IMR-90 (cell line): ENCODE results near the gene FNDC3A. TPM values are rescaled to one million over a fixed set of nuclear protein-coding genes. Genes with fewer than 3 reads are reported as not detected.

ENCODE experiments used
- ATAC-seq: fragments of 200-7000 bp; cut with Tn5 transposase; 2 replicates; pipeline ENCODE4 v1.9.1; 2020; ENCODE audit warnings: low read depth, mild to moderate bottlenecking, moderate library complexity
- BruUV-seq: library from RNA; stranded (reverse); fragments of 400-500 nt; replicated peaks from 2 replicates; lab custom pipeline; 2021; lab: Mats Ljungman, UMichigan
- CTCF ChIA-PET: fragments of 300-600 bp; formaldehyde crosslinking; extraction: SDS; loops from one replicate; lab custom pipeline; 2021; ENCODE audit warnings: antibody characterized with exemption; lab: Yijun Ruan, JAX
- POLR2A ChIA-PET: fragments of 300-600 bp; sonication (Branson Sonifier 250); formaldehyde crosslinking; loops from one replicate; lab custom pipeline; 2022; ENCODE audit warnings: antibody characterized with exemption; ENCODE audit not compliant: unreplicated experiment; lab: Charles Lee
- DNase-seq: peaks from one replicate; pipeline ENCODE4 v3.0.0; 2013
- H2AFZ ChIP-seq: replicated peaks from 2 replicates; pipeline ENCODE3; 2013; ENCODE audit warnings: low read length, mild to moderate bottlenecking; ENCODE audit not compliant: poor library complexity
- H2AK5ac ChIP-seq: 2 replicates; pipeline ENCODE4 v1.6.1; 2013; ENCODE audit warnings: low read depth, low read length, inconsistent platforms
- H2AK9ac ChIP-seq: replicated peaks from 2 replicates; pipeline ENCODE3; 2013; ENCODE audit warnings: mild to moderate bottlenecking, low read depth, low read length, moderate library complexity; ENCODE audit not compliant: poor library complexity
- H2BK120ac ChIP-seq: 2 replicates; pipeline ENCODE4 v1.6.1; 2013; ENCODE audit warnings: low read depth, low read length, inconsistent platforms
- H2BK15ac ChIP-seq: 3 replicates; pipeline ENCODE4 v1.6.1; 2013; ENCODE audit warnings: low read depth, low read length, inconsistent platforms
- H2BK20ac ChIP-seq: 2 replicates; pipeline ENCODE4 v1.6.1; 2013; ENCODE audit warnings: low read depth, mild to moderate bottlenecking, inconsistent platforms, low read length, moderate library complexity
- H2BK5ac ChIP-seq: 2 replicates; pipeline ENCODE4 v1.6.1; 2013; ENCODE audit warnings: mild to moderate bottlenecking, low read depth, low read length, inconsistent platforms; ENCODE audit not compliant: poor library complexity, severe bottlenecking
- H3K14ac ChIP-seq: replicated peaks from 2 replicates; pipeline ENCODE4 v1.6.1; 2013; ENCODE audit warnings: low read depth, low read length, inconsistent platforms
- H3K18ac ChIP-seq: 2 replicates; pipeline ENCODE4 v1.6.1; 2013; ENCODE audit warnings: low read depth, low read length, control low read depth
- H3K23ac ChIP-seq: 2 replicates; pipeline ENCODE4 v1.6.1; 2013; ENCODE audit warnings: low read depth, low read length, inconsistent platforms
- H3K27ac ChIP-seq: 2 replicates; pipeline ENCODE4 v1.5.1; 2013; ENCODE audit warnings: mild to moderate bottlenecking, control low read depth, low read length; ENCODE audit not compliant: insufficient read depth
- H3K27me3 ChIP-seq: 2 replicates; pipeline ENCODE4 v1.6.1; 2013; ENCODE audit warnings: low read length; ENCODE audit not compliant: control insufficient read depth, insufficient read depth
- H3K36me3 ChIP-seq: 2 replicates; pipeline ENCODE4 v1.6.1; 2013; ENCODE audit warnings: low read length, mixed read lengths; ENCODE audit not compliant: control insufficient read depth, insufficient read depth
- H3K4ac ChIP-seq: 2 replicates; pipeline ENCODE4 v1.6.1; 2013; ENCODE audit warnings: low read depth, low read length, inconsistent platforms
- H3K4me1 ChIP-seq: 2 replicates; pipeline ENCODE4 v1.6.1; 2013; ENCODE audit warnings: low read length, mixed read lengths; ENCODE audit not compliant: control insufficient read depth, insufficient read depth
- H3K4me2 ChIP-seq: 2 replicates; pipeline ENCODE4 v1.6.1; 2013; ENCODE audit warnings: low read depth, mild to moderate bottlenecking, control low read depth, low read length, moderate library complexity
- H3K4me3 ChIP-seq: 2 replicates; pipeline ENCODE4 v1.5.1; 2013; ENCODE audit warnings: low read depth, mild to moderate bottlenecking, control low read depth, low read length, moderate library complexity; ENCODE audit not compliant: insufficient read depth
- H3K56ac ChIP-seq: 2 replicates; pipeline ENCODE4 v1.6.1; 2013; ENCODE audit warnings: low read length, inconsistent platforms; ENCODE audit not compliant: insufficient read depth; ENCODE audit errors: extremely low read depth
- H3K79me1 ChIP-seq, 2 experiments: 2 replicates each; pipeline ENCODE4 v1.6.1; 2013; ENCODE audit warnings: low read length in 2 of 2, inconsistent platforms in 1 of 2, low read depth in 1 of 2
- H3K9ac ChIP-seq: 2 replicates; pipeline ENCODE4 v1.6.1; 2013; ENCODE audit warnings: low read depth, low read length, control low read depth
- H3K9me1 ChIP-seq: 2 replicates; pipeline ENCODE4 v1.6.1; 2013; ENCODE audit warnings: low read length, inconsistent platforms; ENCODE audit not compliant: insufficient read depth
- H3K9me3 ChIP-seq: 2 replicates; pipeline ENCODE4 v1.6.1; 2013; ENCODE audit warnings: low read length; ENCODE audit not compliant: control insufficient read depth, insufficient read depth
- H4K20me1 ChIP-seq: 2 replicates; pipeline ENCODE4 v1.6.1; 2013; ENCODE audit warnings: low read length, inconsistent platforms; ENCODE audit not compliant: insufficient read depth
- H4K5ac ChIP-seq: 2 replicates; pipeline ENCODE4 v1.6.1; 2013; ENCODE audit warnings: mild to moderate bottlenecking, low read depth, low read length, control low read depth
- H4K8ac ChIP-seq, 2 experiments: 2 replicates each; pipeline ENCODE4 v1.6.1; 2013; ENCODE audit warnings: low read depth in 2 of 2, low read length in 2 of 2, control low read depth in 1 of 2, inconsistent platforms in 1 of 2
- H4K91ac ChIP-seq: 2 replicates; pipeline ENCODE4 v1.6.1; 2013; ENCODE audit warnings: low read depth, low read length, inconsistent platforms; ENCODE audit not compliant: insufficient read depth
- BHLHE40 ChIP-seq: fragments of 150-350 bp; IDR thresholded peaks from 2 replicates; pipeline ENCODE4 v1.6.1; 2016; ENCODE audit warnings: mild to moderate bottlenecking, low read depth, low read length
- CEBPB ChIP-seq: IDR thresholded peaks from 2 replicates; pipeline ENCODE4 v1.6.1; 2012; ENCODE audit warnings: low read depth, low read length, improper control_type of control experiment
- CHD1 ChIP-seq: IDR thresholded peaks from 2 replicates; pipeline ENCODE4 v1.6.1; 2012; ENCODE audit warnings: low read depth, low read length, improper control_type of control experiment
- FOS ChIP-seq: fragments of 150-350 bp; IDR thresholded peaks from 2 replicates; pipeline ENCODE4 v1.6.1; 2016; ENCODE audit warnings: low read depth, low read length
- MAFK ChIP-seq: IDR thresholded peaks from 2 replicates; pipeline ENCODE4 v1.6.1; 2012; ENCODE audit warnings: low read depth, low read length, improper control_type of control experiment
- MAZ ChIP-seq: IDR thresholded peaks from 2 replicates; pipeline ENCODE4 v1.6.1; 2012; ENCODE audit warnings: low read depth, mild to moderate bottlenecking, low read length, improper control_type of control experiment, moderate library complexity, borderline replicate concordance
- MXI1 ChIP-seq: IDR thresholded peaks from 2 replicates; pipeline ENCODE4 v1.6.1; 2012; ENCODE audit warnings: low read depth, mild to moderate bottlenecking, low read length, moderate library complexity, borderline replicate concordance
- NFE2L2 ChIP-seq: fragments of 150-350 bp; IDR thresholded peaks from 2 replicates; pipeline ENCODE4 v1.6.1; 2016; ENCODE audit warnings: low read depth, mild to moderate bottlenecking, low read length
- POLR2A ChIP-seq: IDR thresholded peaks from 2 replicates; pipeline ENCODE4 v1.6.1; 2012; ENCODE audit warnings: mild to moderate bottlenecking, low read depth, low read length
- RAD21 ChIP-seq: IDR thresholded peaks from 2 replicates; pipeline ENCODE4 v1.6.1; 2012; ENCODE audit warnings: low read length, improper control_type of control experiment
- RCOR1 ChIP-seq: IDR thresholded peaks from 2 replicates; pipeline ENCODE4 v1.6.1; 2012; ENCODE audit warnings: mild to moderate bottlenecking, low read length, improper control_type of control experiment; ENCODE audit not compliant: insufficient replicate concordance
- RFX5 ChIP-seq: IDR thresholded peaks from 2 replicates; pipeline ENCODE4 v1.8.0; 2012; ENCODE audit warnings: low read depth, mild to moderate bottlenecking, low read length, moderate library complexity
- SMC3 ChIP-seq: fragments of 150-350 bp; IDR thresholded peaks from 2 replicates; pipeline ENCODE4 v1.6.1; 2016; ENCODE audit warnings: low read depth, mild to moderate bottlenecking, antibody characterized with exemption, low read length, moderate library complexity
- USF2 ChIP-seq: fragments of 150-350 bp; IDR thresholded peaks from 2 replicates; pipeline ENCODE4 v1.6.1; 2017; ENCODE audit warnings: mild to moderate bottlenecking, antibody characterized with exemption, low read length, low read depth
- WGBS, 2 experiments: methylation state at CpG; one replicate each; pipeline versions ENCODE4 v1.1.5 to v1.1.7; 2013; ENCODE audit warnings: missing lambda C conversion rate in 2 of 2; ENCODE audit not compliant: insufficient read length in 1 of 2; ENCODE audit errors: extremely low coverage in 2 of 2; 5-methylcytosine and 5-hydroxymethylcytosine counted together
- dilution Hi-C: fragments of 300-500 bp; cut with HindIII; formaldehyde crosslinking; loops from one replicate; pipeline ENCODE4 v1.14.3; 2018; ENCODE audit warnings: low sequenced_read_pairs; ENCODE audit not compliant: unreplicated experiment
- in situ Hi-C: fragments of 300-500 bp; cut with MboI; formaldehyde crosslinking; loops from 3 replicates; pipeline ENCODE4 v1.14.3; 2019; ENCODE audit warnings: low sequenced_read_pairs, inconsistent platforms, mixed read lengths
- intact Hi-C: fragments of 100-400 bp; cut with micrococcal nuclease; formaldehyde crosslinking; loops from 2 replicates; pipeline ENCODE4 v1.10.0; 2022
- polyA plus RNA-seq, 3 experiments: library from polyadenylated mRNA; depleted of rRNA; stranded (reverse); fragments of >200 nt; gene quantifications; 2 replicates each; pipeline ENCODE4 v1.2.3, GENCODE V29; 2012; ENCODE audit warnings: low replicate concordance in 1 of 3
- total RNA-seq: library from RNA; depleted of rRNA; stranded (reverse); fragments of >200 nt; gene quantifications from 2 replicates; pipeline ENCODE4 v1.2.3, GENCODE V29; 2012
- TF ChIP-seq, protein P1 (sequence below): fragments of 150-350 bp; IDR thresholded peaks from 2 replicates; pipeline ENCODE4 v1.6.1; 2016; ENCODE audit warnings: low read depth, mild to moderate bottlenecking, low read length, moderate library complexity, borderline replicate concordance
- TF ChIP-seq, protein P2 (sequence below): conservative IDR thresholded peaks from 2 replicates; pipeline ENCODE4 v1.5.1; 2012; ENCODE audit warnings: mild to moderate bottlenecking, low read depth, low read length, improper control_type of control experiment

FNDC3A gene
- total and polyA plus RNA-seq, 2 of the 4 experiments (the other 2 are of a cell fraction), result 29.2 to 60.4 TPM

- no peak overlapping the region for H2BK20ac ChIP-seq
- H2BK15ac ChIP-seq, result no peak overlapping the region
- no peak for ATAC-seq
- H4K91ac ChIP-seq, result no peak overlapping the region
- POLR2A ChIA-PET, result no interaction called here
- H3K79me1 ChIP-seq, result no peaks in the 10 kb centered on the region
- no peak overlapping the region for H3K56ac ChIP-seq
- no peak overlapping the region for H3K4ac ChIP-seq
- H4K8ac ChIP-seq, result no peak overlapping the region
- H3K4me1 ChIP-seq, result no peaks in the 10 kb centered on the region
- WGBS, 2 experiments, result no CpG with 5 or more reads among the region's 2 CpGs
- no peak overlapping the region for H3K4me3 ChIP-seq
- TF ChIP-seq RAD21 (no peak), FOS (no peak), RFX5 (no peak), CEBPB (no peak), RCOR1 (no peak), MXI1 (no peak), MAFK (no peak), USF2 (no peak), MAZ (no peak), POLR2A (no peak), CHD1 (no peak), BHLHE40 (no peak), NFE2L2 (no peak), SMC3 (no peak)
- TF ChIP-seq, protein P1, sequence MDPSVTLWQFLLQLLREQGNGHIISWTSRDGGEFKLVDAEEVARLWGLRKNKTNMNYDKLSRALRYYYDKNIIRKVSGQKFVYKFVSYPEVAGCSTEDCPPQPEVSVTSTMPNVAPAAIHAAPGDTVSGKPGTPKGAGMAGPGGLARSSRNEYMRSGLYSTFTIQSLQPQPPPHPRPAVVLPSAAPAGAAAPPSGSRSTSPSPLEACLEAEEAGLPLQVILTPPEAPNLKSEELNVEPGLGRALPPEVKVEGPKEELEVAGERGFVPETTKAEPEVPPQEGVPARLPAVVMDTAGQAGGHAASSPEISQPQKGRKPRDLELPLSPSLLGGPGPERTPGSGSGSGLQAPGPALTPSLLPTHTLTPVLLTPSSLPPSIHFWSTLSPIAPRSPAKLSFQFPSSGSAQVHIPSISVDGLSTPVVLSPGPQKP, result no peak
- TF ChIP-seq, protein P2, sequence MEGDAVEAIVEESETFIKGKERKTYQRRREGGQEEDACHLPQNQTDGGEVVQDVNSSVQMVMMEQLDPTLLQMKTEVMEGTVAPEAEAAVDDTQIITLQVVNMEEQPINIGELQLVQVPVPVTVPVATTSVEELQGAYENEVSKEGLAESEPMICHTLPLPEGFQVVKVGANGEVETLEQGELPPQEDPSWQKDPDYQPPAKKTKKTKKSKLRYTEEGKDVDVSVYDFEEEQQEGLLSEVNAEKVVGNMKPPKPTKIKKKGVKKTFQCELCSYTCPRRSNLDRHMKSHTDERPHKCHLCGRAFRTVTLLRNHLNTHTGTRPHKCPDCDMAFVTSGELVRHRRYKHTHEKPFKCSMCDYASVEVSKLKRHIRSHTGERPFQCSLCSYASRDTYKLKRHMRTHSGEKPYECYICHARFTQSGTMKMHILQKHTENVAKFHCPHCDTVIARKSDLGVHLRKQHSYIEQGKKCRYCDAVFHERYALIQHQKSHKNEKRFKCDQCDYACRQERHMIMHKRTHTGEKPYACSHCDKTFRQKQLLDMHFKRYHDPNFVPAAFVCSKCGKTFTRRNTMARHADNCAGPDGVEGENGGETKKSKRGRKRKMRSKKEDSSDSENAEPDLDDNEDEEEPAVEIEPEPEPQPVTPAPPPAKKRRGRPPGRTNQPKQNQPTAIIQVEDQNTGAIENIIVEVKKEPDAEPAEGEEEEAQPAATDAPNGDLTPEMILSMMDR, result no peak
- H4K5ac ChIP-seq, result no peak overlapping the region
- no peaks in the 10 kb centered on the region for H3K9me1 ChIP-seq
- H3K23ac ChIP-seq, result no peak overlapping the region
- CTCF ChIA-PET, result interaction anchor here (0.6 to 0.8 kb wide), 2 partner anchors 11 to 467 kb away, joined by 3 to 4 read pairs; no protein-coding TSS in a partner anchor
- no peak overlapping the region for H2BK120ac ChIP-seq
- no peak overlapping the region for H3K9ac ChIP-seq
- H3K27ac ChIP-seq, result no peak overlapping the region
- peaks cover 5% of the 10 kb centered on the region; the same call in 1 of the 2 replicates for H3K9me3 ChIP-seq
- H2AK5ac ChIP-seq, result no peak overlapping the region
- dilution Hi-C loops, result no loop called here
- H2AFZ ChIP-seq, result no peak overlapping the region
- in situ Hi-C loops, result no loop called here
- no peak for DNase-seq
- intact Hi-C loops, result no loop called here
- H3K18ac ChIP-seq, result no peak overlapping the region
- H4K20me1 ChIP-seq, result no peaks in the 10 kb centered on the region
- H3K36me3 ChIP-seq, result no peaks in the 10 kb centered on the region
- no peak overlapping the region for H2AK9ac ChIP-seq
- H3K27me3 ChIP-seq, result no peaks in the 10 kb centered on the region; the same call in 1 of the 2 replicates
- no peak overlapping the region for H3K14ac ChIP-seq
- no peak overlapping the region for H3K4me2 ChIP-seq
- BruUV-seq, result no TSS peak
- H2BK5ac ChIP-seq, result no peak overlapping the region
These were observed 262.9 kb downstream of the FNDC3A start for GRCh38 chr13:49238621-49239020.
